GM18502 (cell line): ENCODE results near the gene FYN.

Experiments used
- ATAC-seq: cut with Tn5 transposase; IDR thresholded peaks from one replicate; pipeline ENCODE4 v1.9.1; 2021; ENCODE audit warnings: mild to moderate bottlenecking; ENCODE audit not compliant: unreplicated experiment, poor library complexity

The FYN gene

GRCh38 chr6:111624401-111625098 is 248.7 kb downstream of the FYN start:
- no peak for ATAC-seq

- ATAC-seq = no peak
These were observed 250.1 kb downstream of the FYN start for GRCh38 chr6:111623046-111623718.

GRCh38 chr6:111620169-111620568 is 253.1 kb downstream of the FYN start:
- ATAC-seq = no peak

- no peak for ATAC-seq
These were observed 254.8 kb downstream of the FYN start for GRCh38 chr6:111618407-111618806.

- ATAC-seq = no peak
These were observed 256.1 kb downstream of the FYN start for GRCh38 chr6:111617149-111617548.

- no peak for ATAC-seq
These were observed 257.2 kb downstream of the FYN start for GRCh38 chr6:111615916-111616612.

- ATAC-seq = no peak
These were observed 258.2 kb downstream of the FYN start for GRCh38 chr6:111614833-111615582.

GRCh38 chr6:111612379-111612778 is 260.9 kb downstream of the FYN start:
- ATAC-seq = no peak

GRCh38 chr6:111610548-111611172 is 262.6 kb downstream of the FYN start:
- no peak for ATAC-seq
